Measurements from ENCODE around the gene PITPNC1. TPM values are rescaled to one million over a fixed set of nuclear protein-coding genes. Genes with fewer than 3 reads are reported as not detected.

PITPNC1 gene
- total and polyA plus RNA-seq, 2 donors (not counting 1 experiment from before 2014, with no cell fraction given) = 4.7 to 26.1 TPM

DNA sequence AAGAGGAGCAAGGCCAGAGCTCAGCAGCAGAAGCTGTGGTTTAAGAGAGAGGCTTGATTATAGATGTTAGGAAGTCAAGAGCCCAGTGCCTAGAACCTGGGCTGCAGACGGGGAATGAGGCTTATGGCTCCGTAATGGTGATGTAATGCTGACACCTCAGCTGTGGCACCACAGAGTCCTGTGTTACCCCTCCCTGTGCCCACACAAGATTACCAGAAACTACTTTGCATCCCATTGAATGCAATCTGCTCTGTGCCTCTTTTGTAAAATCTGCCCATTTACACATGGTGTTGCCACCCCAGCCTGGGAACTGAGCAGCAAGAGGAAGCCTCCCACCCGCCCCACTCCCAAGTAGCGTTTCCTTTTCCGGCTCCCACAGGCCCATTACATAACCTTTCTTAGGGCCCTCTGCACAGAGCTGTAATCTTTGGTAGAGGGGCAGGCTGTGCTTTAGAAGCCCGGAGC lies 57.0 kb downstream of the PITPNC1 start:
- Histone ChIP-seq H3K4me1 (ENCODE audit: control insufficient read depth in 2 of 2, insufficient read depth in 2 of 2, low read length in 2 of 2) (peaks cover 0 to 8% of the 10 kb centered on the region in 2 donors), H3K9ac (ENCODE audit: low read length) (no peak overlapping the region), H3K27ac (ENCODE audit: low read length in 2 of 2) (no peak overlapping the region), H4K20me1 (ENCODE audit: control insufficient read depth, insufficient read depth, low read length, poor library complexity, severe bottlenecking) (no peaks in the 10 kb centered on the region), H3K27me3 (replicated peaks in 1 of 4; ENCODE audit: control extremely low read depth in 1 of 4, control insufficient read depth in 3 of 4, insufficient read depth in 4 of 4, low read length in 3 of 4) (no peaks in the 10 kb centered on the region), H2AFZ (ENCODE audit: insufficient read depth, low read depth, low read length, poor library complexity, severe bottlenecking) (no peak overlapping the region), H3K36me3 (replicated peaks in 1 of 2; ENCODE audit: control extremely low read depth in 1 of 2, control insufficient read depth in 1 of 2, extremely low read depth in 1 of 2, insufficient read depth in 2 of 2, low read length in 1 of 2) (no peaks in the 10 kb centered on the region), H3K9me3 (ENCODE audit: control extremely low read depth in 1 of 3, control insufficient read depth in 2 of 3, insufficient read depth in 1 of 3, low read length in 2 of 3) (peaks cover 0 to 1% (median 0%) of the 10 kb centered on the region in 3 donors), H3K79me2 (ENCODE audit: control insufficient read depth, insufficient read depth, low read length) (peaks cover 5% of the 10 kb centered on the region), H3K4me2 (replicated peaks; ENCODE audit: low read depth, low read length, poor library complexity, severe bottlenecking) (no peak overlapping the region), H3K4me3 (ENCODE audit: control extremely low read depth in 1 of 5, extremely low read depth in 1 of 5, insufficient read depth in 1 of 5, low read depth in 2 of 5, low read length in 4 of 5) (no peak overlapping the region)
- peak overlapping the region; percentile 53 for H3K27ac Mint-ChIP-seq
- no peaks in the 10 kb centered on the region for H3K27me3 Mint-ChIP-seq
- H3K9me3 Mint-ChIP-seq (ENCODE audit: insufficient read depth) = no peaks in the 10 kb centered on the region
- WGBS (ENCODE audit: insufficient coverage) = 33% methylated on average over 1 of the region's 6 CpGs
- H3K4me3 Mint-ChIP-seq = no peak overlapping the region
- TF ChIP-seq EZH2 (IDR thresholded peaks at IDR 0.05; ENCODE audit: borderline replicate concordance, insufficient read depth, low read depth, low read length, poor library complexity, severe bottlenecking) = no peak
- TF ChIP-seq, protein P1, sequence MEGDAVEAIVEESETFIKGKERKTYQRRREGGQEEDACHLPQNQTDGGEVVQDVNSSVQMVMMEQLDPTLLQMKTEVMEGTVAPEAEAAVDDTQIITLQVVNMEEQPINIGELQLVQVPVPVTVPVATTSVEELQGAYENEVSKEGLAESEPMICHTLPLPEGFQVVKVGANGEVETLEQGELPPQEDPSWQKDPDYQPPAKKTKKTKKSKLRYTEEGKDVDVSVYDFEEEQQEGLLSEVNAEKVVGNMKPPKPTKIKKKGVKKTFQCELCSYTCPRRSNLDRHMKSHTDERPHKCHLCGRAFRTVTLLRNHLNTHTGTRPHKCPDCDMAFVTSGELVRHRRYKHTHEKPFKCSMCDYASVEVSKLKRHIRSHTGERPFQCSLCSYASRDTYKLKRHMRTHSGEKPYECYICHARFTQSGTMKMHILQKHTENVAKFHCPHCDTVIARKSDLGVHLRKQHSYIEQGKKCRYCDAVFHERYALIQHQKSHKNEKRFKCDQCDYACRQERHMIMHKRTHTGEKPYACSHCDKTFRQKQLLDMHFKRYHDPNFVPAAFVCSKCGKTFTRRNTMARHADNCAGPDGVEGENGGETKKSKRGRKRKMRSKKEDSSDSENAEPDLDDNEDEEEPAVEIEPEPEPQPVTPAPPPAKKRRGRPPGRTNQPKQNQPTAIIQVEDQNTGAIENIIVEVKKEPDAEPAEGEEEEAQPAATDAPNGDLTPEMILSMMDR (IDR thresholded peaks at IDR 0.05) = no peak
- CTCF ChIA-PET = no interaction called here
- DNase-seq = no peak
- ATAC-seq (ENCODE audit: low read depth) = no peak
- peaks cover 11% of the 10 kb centered on the region for H3K4me1 Mint-ChIP-seq
- POLR2A ChIA-PET = no interaction called here
- intact Hi-C loops (cut with micrococcal nuclease) = no loop called here

DNA sequence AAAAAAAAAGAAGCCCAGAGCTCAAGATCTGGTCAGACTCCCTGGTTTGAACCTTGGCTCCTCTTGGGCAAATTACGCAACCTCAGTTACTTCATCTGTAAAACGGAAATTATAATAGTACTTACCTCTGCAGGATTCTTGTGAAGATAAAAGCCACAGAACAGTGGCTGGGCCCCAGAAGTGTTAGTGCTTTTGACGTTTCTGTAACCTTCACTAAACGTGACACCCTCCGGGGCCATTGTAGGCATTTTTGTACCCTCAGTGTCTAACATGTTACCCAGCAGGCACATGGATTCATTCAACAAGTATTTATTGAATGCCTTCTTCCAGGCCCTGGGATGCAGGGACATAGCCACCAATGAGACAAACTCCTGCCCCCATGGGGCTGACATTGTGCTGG lies 58.0 kb downstream of the PITPNC1 start:
- peaks cover 0 to 8% of the 10 kb centered on the region in 2 donors for H3K4me1 ChIP-seq (ENCODE audit: control insufficient read depth in 2 of 2, insufficient read depth in 2 of 2, low read length in 2 of 2)
- ChIA-PET POLR2A (no interaction called here), CTCF (no interaction called here)
- TF ChIP-seq EZH2 (IDR thresholded peaks at IDR 0.05; ENCODE audit: borderline replicate concordance, insufficient read depth, low read depth, low read length, poor library complexity, severe bottlenecking) = no peak
- TF ChIP-seq, protein P1 (IDR thresholded peaks at IDR 0.05) = no peak
- no peak overlapping the region for H3K9ac ChIP-seq (ENCODE audit: low read length)
- Mint-ChIP-seq H3K27me3 (no peaks in the 10 kb centered on the region), H3K4me1 (peaks cover 12% of the 10 kb centered on the region), H3K9me3 (ENCODE audit: insufficient read depth) (no peaks in the 10 kb centered on the region), H3K27ac (no peak overlapping the region), H3K4me3 (no peak overlapping the region)
- no peaks in the 10 kb centered on the region for H3K27me3 ChIP-seq (replicated peaks in 1 of 4; ENCODE audit: control extremely low read depth in 1 of 4, control insufficient read depth in 3 of 4, insufficient read depth in 4 of 4, low read length in 3 of 4)
- no peak for DNase-seq
- H3K36me3 ChIP-seq (replicated peaks in 1 of 2; ENCODE audit: control extremely low read depth in 1 of 2, control insufficient read depth in 1 of 2, extremely low read depth in 1 of 2, insufficient read depth in 2 of 2, low read length in 1 of 2) = no peaks in the 10 kb centered on the region
- intact Hi-C loops (cut with micrococcal nuclease) = no loop called here
- no peak overlapping the region for H3K4me3 ChIP-seq (ENCODE audit: control extremely low read depth in 1 of 5, extremely low read depth in 1 of 5, insufficient read depth in 1 of 5, low read depth in 2 of 5, low read length in 4 of 5)
- no peak for ATAC-seq (ENCODE audit: low read depth)
- H3K27ac ChIP-seq (ENCODE audit: low read length in 2 of 2) = no peak overlapping the region
- H3K4me2 ChIP-seq (replicated peaks; ENCODE audit: low read depth, low read length, poor library complexity, severe bottlenecking) = no peak overlapping the region
- 89% methylated on average over 4 of the region's 5 CpGs for WGBS (ENCODE audit: insufficient coverage)
- peaks cover 0 to 1% (median 0%) of the 10 kb centered on the region in 3 donors for H3K9me3 ChIP-seq (ENCODE audit: control extremely low read depth in 1 of 3, control insufficient read depth in 2 of 3, insufficient read depth in 1 of 3, low read length in 2 of 3)
- H2AFZ ChIP-seq (ENCODE audit: insufficient read depth, low read depth, low read length, poor library complexity, severe bottlenecking) = no peak overlapping the region
- peaks cover 5% of the 10 kb centered on the region for H3K79me2 ChIP-seq (ENCODE audit: control insufficient read depth, insufficient read depth, low read length)
- no peaks in the 10 kb centered on the region for H4K20me1 ChIP-seq (ENCODE audit: control insufficient read depth, insufficient read depth, low read length, poor library complexity, severe bottlenecking)
